CD14-positive monocyte (primary cell): ENCODE measurements around the gene RBM28. TPM values are rescaled to one million over a fixed set of nuclear protein-coding genes. Genes with fewer than 3 reads are reported as not detected.
A peak's percentile ranks its signal among the peaks of the same experiment; 100 is the strongest.

Experiments
- DNase-seq, 3 donors: peaks; one replicate each; pipeline ENCODE4 v3.0.0-alpha.2; 2011 to 2022
- H2AFZ ChIP-seq: 2 replicates; pipeline ENCODE4 v1.6.0; 2012; ENCODE audit warnings: mild to moderate bottlenecking, low read depth, low read length, inconsistent platforms; ENCODE audit not compliant: insufficient read depth, poor library complexity, severe bottlenecking
- H3K27ac ChIP-seq, 2 donors: 1 replicate in 1 of 2; 2 replicates in 1 of 2; pipeline ENCODE4 v1.5.1; 2012 to 2013; ENCODE audit warnings: low read length in 2 of 2, control low read depth in 1 of 2, inconsistent platforms in 1 of 2, low read depth in 1 of 2, mild to moderate bottlenecking in 1 of 2
- H3K27me3 ChIP-seq, 2 donors: one replicate each; pipeline versions ENCODE4 v1.6.0 to v1.6.1; 2011 to 2013; ENCODE audit warnings: low read length in 2 of 2; ENCODE audit not compliant: control insufficient read depth in 2 of 2, insufficient read depth in 2 of 2
- H3K36me3 ChIP-seq, 2 donors: replicated peaks in 1 of 2; 1 replicate in 1 of 2; 2 replicates in 1 of 2; pipeline versions ENCODE4 v1.5.1 to v1.6.1; 2012 to 2013; ENCODE audit warnings: low read length in 2 of 2, control low read depth in 1 of 2, inconsistent platforms in 1 of 2, mild to moderate bottlenecking in 1 of 2; ENCODE audit not compliant: insufficient read depth in 2 of 2, control insufficient read depth in 1 of 2
- H3K4me1 ChIP-seq, 2 donors: 1 replicate in 1 of 2; 2 replicates in 1 of 2; pipeline versions ENCODE4 v1.5.1 to v1.6.1; 2012 to 2013; ENCODE audit warnings: low read length in 2 of 2, control low read depth in 1 of 2, inconsistent platforms in 1 of 2, mild to moderate bottlenecking in 1 of 2, moderate library complexity in 1 of 2; ENCODE audit not compliant: insufficient read depth in 2 of 2, control insufficient read depth in 1 of 2
- H3K4me2 ChIP-seq: replicated peaks from 2 replicates; pipeline ENCODE3; 2012; ENCODE audit warnings: low read length, moderate library complexity, mild to moderate bottlenecking; ENCODE audit not compliant: poor library complexity, severe bottlenecking; ENCODE audit errors: extremely low read depth
- H3K4me3 ChIP-seq, 3 experiments: fragments of 200-600 bp in 1 of 3; sonication (generic) in 1 of 3; replicated peaks in 1 of 3; 1 replicate in 2 of 3; 2 replicates in 1 of 3; pipeline ENCODE4 v1.5.1; 2011 to 2013; ENCODE audit warnings: low read length in 3 of 3, mild to moderate bottlenecking in 3 of 3, control low read depth in 2 of 3, low read depth in 2 of 3, inconsistent platforms in 1 of 3, moderate library complexity in 1 of 3
- H3K79me2 ChIP-seq: 2 replicates; pipeline ENCODE4 v1.6.0; 2012; ENCODE audit warnings: mild to moderate bottlenecking, control low read depth, inconsistent platforms, low read length, moderate library complexity; ENCODE audit not compliant: insufficient read depth
- H3K9ac ChIP-seq: 2 replicates; pipeline ENCODE4 v1.6.0; 2017; ENCODE audit warnings: low read length, mild to moderate bottlenecking; ENCODE audit not compliant: insufficient read depth, poor library complexity, severe bottlenecking
- H3K9me3 ChIP-seq, 2 donors: replicated peaks in 1 of 2; 1 replicate in 1 of 2; 2 replicates in 1 of 2; pipeline versions ENCODE4 v1.5.1 to v1.6.1; 2012 to 2013; ENCODE audit warnings: low read length in 2 of 2, control low read depth in 1 of 2; ENCODE audit not compliant: control insufficient read depth in 1 of 2, insufficient read depth in 1 of 2
- H4K20me1 ChIP-seq: 2 replicates; pipeline ENCODE4 v1.6.0; 2012; ENCODE audit warnings: mild to moderate bottlenecking, low read length, control low read depth, moderate library complexity; ENCODE audit not compliant: insufficient read depth
- H3K27ac Mint-ChIP-seq, 7 donors: one replicate each; pipeline ENCODE4 v1.8.0; 2020; ENCODE audit warnings: mild to moderate bottlenecking in 7 of 7, mixed read lengths in 7 of 7, moderate library complexity in 6 of 7, inconsistent platforms in 2 of 7
- H3K27me3 Mint-ChIP-seq, 3 donors: one replicate each; pipeline ENCODE4 v1.8.0; 2021 to 2022; ENCODE audit warnings: low read depth in 3 of 3, mild to moderate bottlenecking in 3 of 3, mixed read lengths in 3 of 3, moderate library complexity in 3 of 3, inconsistent platforms in 1 of 3
- H3K36me3 Mint-ChIP-seq, 2 donors: one replicate each; pipeline ENCODE4 v1.8.0; 2020; ENCODE audit warnings: mixed read lengths in 2 of 2, inconsistent platforms in 1 of 2, mild to moderate bottlenecking in 1 of 2
- H3K4me1 Mint-ChIP-seq: one replicate; pipeline ENCODE4 v1.8.0; 2020; ENCODE audit warnings: mild to moderate bottlenecking, mixed read lengths
- H3K4me3 Mint-ChIP-seq, 2 donors: one replicate each; pipeline ENCODE4 v1.8.0; 2020; ENCODE audit warnings: mild to moderate bottlenecking in 2 of 2, mixed read lengths in 2 of 2, moderate library complexity in 1 of 2
- H3K9me3 Mint-ChIP-seq, 7 donors: one replicate each; pipeline ENCODE4 v1.8.0; 2020 to 2022; ENCODE audit warnings: mixed read lengths in 7 of 7, mild to moderate bottlenecking in 6 of 7, moderate library complexity in 6 of 7, inconsistent platforms in 2 of 7
- WGBS: methylation state at CpG from one replicate; pipeline ENCODE4 v1.1.5; 2013; ENCODE audit warnings: missing lambda C conversion rate; ENCODE audit not compliant: insufficient coverage; 5-methylcytosine and 5-hydroxymethylcytosine counted together
- intact Hi-C, 2 donors: fragments of 100-400 bp; cut with micrococcal nuclease; formaldehyde crosslinking; loops; one replicate each; pipeline versions ENCODE4 v1.15.0 to v1.15.1; 2023
- polyA plus RNA-seq, 3 donors: library from polyadenylated mRNA; depleted of rRNA in 1 of 3; unstranded in 2 of 3; stranded (reverse) in 1 of 3; fragments of 300-500 nt in 2 of 3; fragments of >200 nt in 1 of 3; fragmentation: Illumina TruSeq in 2 of 3; gene quantifications; 1 replicate in 2 of 3; 2 replicates in 1 of 3; pipeline ENCODE4 v1.2.3, GENCODE V29; 2012 to 2021
- TF ChIP-seq, protein P1 (sequence below): fragments of 200-600 bp; IDR thresholded peaks from one replicate; pipeline ENCODE4 v1.8.0; 2022; ENCODE audit warnings: antibody characterized with exemption, mild to moderate bottlenecking

The RBM28 gene
- polyA plus RNA-seq, 3 donors, result 4.0 to 14.4 (median 4.9) TPM

DNA sequence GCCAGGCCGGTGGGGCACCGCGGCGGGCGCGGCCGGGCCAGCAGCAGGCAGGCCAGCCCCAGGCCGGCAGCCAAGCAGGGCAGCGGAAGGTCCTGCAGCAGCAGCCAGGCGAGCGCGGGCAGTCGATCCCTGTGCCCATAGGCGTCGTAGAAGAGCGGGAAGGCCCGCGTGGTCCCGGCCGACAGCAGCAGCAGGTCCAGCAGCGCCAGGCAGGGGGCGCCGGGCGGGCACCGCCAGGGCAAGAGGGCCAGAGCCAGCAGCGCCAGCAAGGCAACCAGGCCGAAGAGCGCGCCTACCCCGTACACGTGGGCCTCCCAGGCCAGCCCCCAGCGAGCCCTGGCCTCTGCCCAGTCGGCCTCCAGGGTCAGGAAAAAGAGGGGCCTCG is 8.4 kb upstream of the RBM28 start:
- Mint-ChIP-seq H3K4me3 (no peak overlapping the region), H3K27me3 (peaks cover 37 to 56% (median 43%) of the 10 kb centered on the region in 3 donors), H3K27ac (no peak overlapping the region), H3K9me3 (peaks cover 0 to 9% (median 0%) of the 10 kb centered on the region in 7 donors), H3K4me1 (peaks cover 6% of the 10 kb centered on the region), H3K36me3 (peaks cover 4 to 9% of the 10 kb centered on the region in 2 donors)
- no peaks in the 10 kb centered on the region for H3K79me2 ChIP-seq
- H3K9me3 ChIP-seq, result no peaks in the 10 kb centered on the region
- H3K27ac ChIP-seq, result no peak overlapping the region
- 8% methylated on average over 34 of the region's 34 CpGs for WGBS
- no peak overlapping the region for H3K4me3 ChIP-seq
- peak; percentile 46 to 65 (median 54) for DNase-seq
- H3K27me3 ChIP-seq, result peaks cover 22 to 37% of the 10 kb centered on the region in 2 donors
- peaks cover 6 to 17% of the 10 kb centered on the region in 2 donors for H3K4me1 ChIP-seq
- H3K9ac ChIP-seq, result no peak overlapping the region
- no peaks in the 10 kb centered on the region for H3K36me3 ChIP-seq
- intact Hi-C loops, result no loop called here
- TF ChIP-seq, protein P1, sequence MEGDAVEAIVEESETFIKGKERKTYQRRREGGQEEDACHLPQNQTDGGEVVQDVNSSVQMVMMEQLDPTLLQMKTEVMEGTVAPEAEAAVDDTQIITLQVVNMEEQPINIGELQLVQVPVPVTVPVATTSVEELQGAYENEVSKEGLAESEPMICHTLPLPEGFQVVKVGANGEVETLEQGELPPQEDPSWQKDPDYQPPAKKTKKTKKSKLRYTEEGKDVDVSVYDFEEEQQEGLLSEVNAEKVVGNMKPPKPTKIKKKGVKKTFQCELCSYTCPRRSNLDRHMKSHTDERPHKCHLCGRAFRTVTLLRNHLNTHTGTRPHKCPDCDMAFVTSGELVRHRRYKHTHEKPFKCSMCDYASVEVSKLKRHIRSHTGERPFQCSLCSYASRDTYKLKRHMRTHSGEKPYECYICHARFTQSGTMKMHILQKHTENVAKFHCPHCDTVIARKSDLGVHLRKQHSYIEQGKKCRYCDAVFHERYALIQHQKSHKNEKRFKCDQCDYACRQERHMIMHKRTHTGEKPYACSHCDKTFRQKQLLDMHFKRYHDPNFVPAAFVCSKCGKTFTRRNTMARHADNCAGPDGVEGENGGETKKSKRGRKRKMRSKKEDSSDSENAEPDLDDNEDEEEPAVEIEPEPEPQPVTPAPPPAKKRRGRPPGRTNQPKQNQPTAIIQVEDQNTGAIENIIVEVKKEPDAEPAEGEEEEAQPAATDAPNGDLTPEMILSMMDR, result peak; percentile 66
- H4K20me1 ChIP-seq, result no peaks in the 10 kb centered on the region
- H2AFZ ChIP-seq, result no peak overlapping the region
- peak overlapping the region; percentile 54 for H3K4me2 ChIP-seq

GRCh38 chr7:128351296-128352152 is 7.8 kb upstream of the RBM28 start:
- Mint-ChIP-seq H3K27me3 (peaks cover 37 to 56% (median 43%) of the 10 kb centered on the region in 3 donors), H3K4me3 (peak overlapping the region; percentile 62 to 76)

More at GRCh38 chr7:128351296-128352152, 7.8 kb upstream of the RBM28 start:
- Histone ChIP-seq H3K36me3 (no peaks in the 10 kb centered on the region), H3K4me1 (peaks cover 6 to 17% of the 10 kb centered on the region in 2 donors), H3K27me3 (peaks cover 22 to 37% of the 10 kb centered on the region in 2 donors), H3K9me3 (no peaks in the 10 kb centered on the region), H3K79me2 (no peaks in the 10 kb centered on the region), H3K27ac (no peak overlapping the region), H3K4me3 (peak overlapping the region in 1 of 3 experiments; percentile 47), H3K9ac (no peak overlapping the region), H2AFZ (peak overlapping the region; percentile 61), H4K20me1 (no peaks in the 10 kb centered on the region), H3K4me2 (peak overlapping the region; percentile 54)
- 13% methylated on average over 97 of the region's 97 CpGs for WGBS
- intact Hi-C loops, result no loop called here
- peaks cover 0 to 9% (median 0%) of the 10 kb centered on the region in 7 donors for H3K9me3 Mint-ChIP-seq
- H3K4me1 Mint-ChIP-seq, result peaks cover 5% of the 10 kb centered on the region
- no peak overlapping the region for H3K27ac Mint-ChIP-seq
- TF ChIP-seq, protein P1, result no peak
- H3K36me3 Mint-ChIP-seq, result peaks cover 4 to 9% of the 10 kb centered on the region in 2 donors
- DNase-seq, result no peak
